Measurements from ENCODE around the gene PCDHA13.

GRCh38 chr5:140883927-140884697, 2.2 kb downstream of the PCDHA13 start:
- TF ChIP-seq, protein P1, sequence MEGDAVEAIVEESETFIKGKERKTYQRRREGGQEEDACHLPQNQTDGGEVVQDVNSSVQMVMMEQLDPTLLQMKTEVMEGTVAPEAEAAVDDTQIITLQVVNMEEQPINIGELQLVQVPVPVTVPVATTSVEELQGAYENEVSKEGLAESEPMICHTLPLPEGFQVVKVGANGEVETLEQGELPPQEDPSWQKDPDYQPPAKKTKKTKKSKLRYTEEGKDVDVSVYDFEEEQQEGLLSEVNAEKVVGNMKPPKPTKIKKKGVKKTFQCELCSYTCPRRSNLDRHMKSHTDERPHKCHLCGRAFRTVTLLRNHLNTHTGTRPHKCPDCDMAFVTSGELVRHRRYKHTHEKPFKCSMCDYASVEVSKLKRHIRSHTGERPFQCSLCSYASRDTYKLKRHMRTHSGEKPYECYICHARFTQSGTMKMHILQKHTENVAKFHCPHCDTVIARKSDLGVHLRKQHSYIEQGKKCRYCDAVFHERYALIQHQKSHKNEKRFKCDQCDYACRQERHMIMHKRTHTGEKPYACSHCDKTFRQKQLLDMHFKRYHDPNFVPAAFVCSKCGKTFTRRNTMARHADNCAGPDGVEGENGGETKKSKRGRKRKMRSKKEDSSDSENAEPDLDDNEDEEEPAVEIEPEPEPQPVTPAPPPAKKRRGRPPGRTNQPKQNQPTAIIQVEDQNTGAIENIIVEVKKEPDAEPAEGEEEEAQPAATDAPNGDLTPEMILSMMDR (IDR thresholded peaks at IDR 0.05; ENCODE audit: low read length) = no peak
- no peak for TF ChIP-seq EZH2 (optimal IDR thresholded peaks at IDR 0.05; ENCODE audit: low read depth, low read length)
- TF ChIP-seq EZH2phosphoT487 (IDR thresholded peaks at IDR 0.05; ENCODE audit: low read length) = no peak
